GM21619 (cell line): ENCODE measurements around the gene GLIS1.

Source experiments
- ATAC-seq: cut with Tn5 transposase; IDR thresholded peaks from one replicate; pipeline ENCODE4 v1.9.1; 2021; ENCODE audit not compliant: unreplicated experiment

Gene GLIS1

DNA sequence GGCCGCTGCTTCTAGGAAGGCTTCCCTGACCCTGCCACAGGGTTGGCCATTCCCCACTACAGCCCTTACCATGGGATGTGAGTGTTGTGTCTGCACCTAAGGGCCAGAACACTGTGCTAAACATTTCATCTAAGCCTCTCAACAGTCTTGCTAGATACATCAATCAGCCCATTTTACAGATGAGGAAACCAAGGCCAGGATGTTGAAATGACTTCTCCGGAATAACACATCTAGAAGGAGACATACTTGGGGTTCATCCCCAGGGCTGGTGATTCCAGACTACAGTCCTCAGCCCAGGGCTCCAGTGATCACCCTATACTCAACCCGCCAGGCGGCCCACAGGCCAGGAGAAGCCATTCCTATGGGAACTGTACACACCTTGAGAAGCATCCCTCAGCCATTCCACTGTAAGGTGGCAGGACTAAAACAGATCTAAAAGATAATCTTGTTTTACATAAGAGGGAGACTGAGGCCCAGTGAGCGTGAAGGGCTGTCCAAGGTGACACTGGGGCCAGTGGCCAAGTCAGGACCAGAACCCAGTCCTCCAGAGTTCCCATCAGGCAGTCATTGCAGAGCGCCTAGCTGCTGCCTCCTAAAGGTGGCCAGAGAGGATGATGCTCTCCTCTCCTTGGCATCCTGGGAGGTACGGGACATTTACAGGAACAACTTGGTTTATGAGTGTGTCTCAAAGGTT lies 119.5 kb downstream of the GLIS1 start:
- ATAC-seq, result no peak

- ATAC-seq, result no peak
Measured at GRCh38 chr1:53618500-53619366, 120.2 kb downstream of the GLIS1 start.

DNA sequence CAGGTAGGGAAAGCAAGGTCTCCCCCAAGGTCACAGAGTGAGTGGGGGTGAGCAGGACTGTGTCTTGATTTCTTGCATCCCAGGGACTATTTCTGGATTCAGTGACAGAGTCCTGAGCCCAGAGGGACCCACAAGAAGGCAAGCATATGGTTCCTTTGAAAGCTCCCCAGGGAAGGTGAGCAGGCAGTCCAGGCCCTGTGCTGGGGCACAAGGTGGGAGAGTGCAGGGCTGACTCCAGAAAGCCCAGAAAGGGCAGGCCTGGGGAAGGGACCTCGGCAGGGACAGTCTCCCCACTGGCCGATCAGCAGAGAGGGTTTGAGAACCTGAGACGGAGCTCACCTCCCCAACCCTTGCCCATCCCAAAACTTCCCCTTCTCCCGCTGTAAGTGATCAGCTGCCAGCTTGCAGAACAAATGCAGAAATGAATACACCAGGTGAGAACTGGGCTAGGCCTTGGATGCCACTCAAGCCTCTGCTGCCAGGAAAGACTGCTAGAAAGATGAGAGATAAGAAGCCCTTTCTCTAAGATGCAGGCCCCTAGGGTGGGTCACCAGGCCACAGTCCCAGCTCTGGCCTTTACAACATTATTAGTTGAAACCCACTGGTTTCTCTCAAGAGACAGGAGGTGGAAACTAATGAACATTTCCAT lies 121.0 kb downstream of the GLIS1 start:
- ATAC-seq, result no peak

- no peak for ATAC-seq
Measured at GRCh38 chr1:53617382-53617781, 121.6 kb downstream of the GLIS1 start.

- no peak for ATAC-seq
Measured at GRCh38 chr1:53616927-53617326, 122.0 kb downstream of the GLIS1 start.

DNA sequence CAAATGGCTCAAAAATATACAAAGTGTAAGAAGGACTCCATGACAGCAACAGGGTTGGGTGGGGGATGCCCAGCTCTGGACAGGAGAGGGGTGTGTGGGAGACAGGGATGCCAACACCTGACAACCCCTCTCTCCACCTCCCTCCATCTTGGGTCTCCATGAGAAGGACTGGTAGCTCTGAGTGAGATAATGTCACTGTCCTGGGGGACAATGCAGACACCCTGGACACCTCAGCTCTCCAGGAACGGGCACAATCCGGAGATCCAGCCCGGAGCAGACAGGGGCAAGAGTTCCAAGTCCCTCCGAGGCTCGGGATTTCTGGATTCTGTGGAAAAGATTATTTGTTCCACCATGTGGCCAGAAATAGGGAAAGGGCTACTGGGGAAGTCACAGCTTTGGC lies 122.5 kb downstream of the GLIS1 start:
- ATAC-seq, result no peak

DNA sequence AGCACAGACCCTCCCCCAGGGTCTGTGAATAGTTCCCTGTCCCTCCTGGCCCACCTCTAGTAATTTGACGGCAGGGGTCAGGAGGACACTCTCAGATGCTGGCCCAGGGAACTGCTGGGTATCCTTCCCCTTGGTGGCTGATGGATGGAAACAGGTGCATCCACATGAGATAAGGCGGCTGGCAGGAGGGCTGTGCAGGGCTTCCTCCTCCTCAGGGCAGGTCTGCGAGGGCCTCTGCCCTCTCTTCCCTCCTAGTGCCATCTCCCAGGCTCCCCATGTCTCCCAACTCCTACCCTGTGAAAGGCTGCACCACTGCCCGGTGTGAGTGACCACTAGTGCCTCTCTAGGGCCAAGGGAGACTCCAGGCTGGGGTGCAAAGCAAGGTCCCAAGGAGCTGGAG lies 123.9 kb downstream of the GLIS1 start:
- ATAC-seq, result no peak

DNA sequence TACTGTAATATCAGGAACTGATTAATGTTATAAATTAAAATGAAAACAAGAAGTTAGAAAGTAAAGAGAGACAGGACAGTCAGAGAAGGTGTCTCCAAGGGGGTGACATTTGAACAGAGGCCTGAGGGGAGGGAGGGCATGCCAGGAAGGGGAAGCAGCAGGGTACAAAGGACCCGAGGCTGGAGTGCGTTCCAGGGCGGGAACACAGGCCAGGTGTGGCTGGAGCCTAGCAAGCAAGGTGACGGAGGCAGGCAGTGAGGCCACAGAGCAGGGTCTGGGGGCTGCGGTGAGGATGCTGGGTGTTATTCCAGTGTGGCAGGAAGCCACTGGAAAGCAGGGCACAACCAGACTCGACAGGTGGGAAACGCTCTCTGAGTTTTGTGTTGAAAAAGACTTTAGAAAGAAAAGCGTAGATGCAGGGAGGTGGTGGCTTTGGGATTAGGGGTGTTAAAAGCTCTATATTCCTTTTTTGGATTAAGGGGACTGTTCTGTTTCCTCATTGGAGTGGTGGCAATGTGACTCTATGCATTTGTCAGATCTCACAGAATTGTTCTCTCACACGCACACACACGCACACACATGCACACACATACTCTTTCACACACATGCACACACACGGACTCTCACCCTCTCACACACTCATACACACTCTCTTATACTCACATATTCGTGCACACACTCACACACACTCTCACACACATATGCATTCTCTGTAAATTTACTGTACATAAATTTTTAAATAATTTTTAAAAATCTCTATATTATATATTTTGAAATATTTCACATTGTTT lies 124.5 kb downstream of the GLIS1 start:
- ATAC-seq, result no peak

DNA sequence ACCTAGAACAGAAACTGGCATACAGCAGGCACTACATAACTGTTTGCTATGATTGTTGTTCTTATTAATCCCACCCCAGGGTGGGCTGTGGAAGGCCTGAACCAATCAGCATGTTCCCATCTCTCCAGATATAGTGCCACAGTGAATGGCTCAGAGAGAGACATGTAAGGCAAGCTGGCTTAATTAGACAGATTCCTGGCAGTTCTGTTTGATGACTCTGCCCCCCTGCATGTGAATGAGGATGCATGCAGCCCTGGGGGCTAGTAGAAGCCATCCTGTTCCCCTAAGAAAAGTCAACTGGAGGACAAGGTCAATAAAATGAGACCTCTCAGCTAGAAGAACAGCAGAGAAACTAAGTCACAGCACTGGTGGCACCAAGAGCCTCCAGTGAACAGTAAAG lies 130.3 kb downstream of the GLIS1 start:
- ATAC-seq, result no peak

- no peak for ATAC-seq
Measured at GRCh38 chr1:53608071-53608470, 130.9 kb downstream of the GLIS1 start.

DNA sequence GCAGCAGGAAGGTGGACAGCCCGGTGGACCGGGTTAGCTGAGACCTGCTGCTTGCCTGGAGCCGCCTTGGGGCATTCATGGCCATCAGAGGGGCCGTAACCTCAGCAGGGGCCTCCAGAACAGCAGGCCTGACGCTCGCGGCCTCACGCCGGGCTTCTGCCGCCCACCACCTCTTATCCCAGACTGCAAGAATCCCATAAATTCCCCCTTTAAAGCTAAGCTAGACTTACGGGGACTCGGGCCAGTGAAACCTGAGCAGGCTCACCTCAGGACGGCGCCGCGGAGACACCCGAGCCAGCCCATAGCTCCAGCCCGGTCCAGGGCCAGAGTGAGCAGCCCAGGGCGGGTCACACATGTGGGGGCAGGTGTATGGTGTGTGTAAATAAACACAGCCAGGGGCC lies 132.3 kb downstream of the GLIS1 start:
- ATAC-seq, result no peak

GRCh38 chr1:53606197-53606596 lies 132.8 kb downstream of the GLIS1 start:
- no peak for ATAC-seq

- no peak for ATAC-seq
Measured at GRCh38 chr1:53605181-53605580, 133.8 kb downstream of the GLIS1 start.

DNA sequence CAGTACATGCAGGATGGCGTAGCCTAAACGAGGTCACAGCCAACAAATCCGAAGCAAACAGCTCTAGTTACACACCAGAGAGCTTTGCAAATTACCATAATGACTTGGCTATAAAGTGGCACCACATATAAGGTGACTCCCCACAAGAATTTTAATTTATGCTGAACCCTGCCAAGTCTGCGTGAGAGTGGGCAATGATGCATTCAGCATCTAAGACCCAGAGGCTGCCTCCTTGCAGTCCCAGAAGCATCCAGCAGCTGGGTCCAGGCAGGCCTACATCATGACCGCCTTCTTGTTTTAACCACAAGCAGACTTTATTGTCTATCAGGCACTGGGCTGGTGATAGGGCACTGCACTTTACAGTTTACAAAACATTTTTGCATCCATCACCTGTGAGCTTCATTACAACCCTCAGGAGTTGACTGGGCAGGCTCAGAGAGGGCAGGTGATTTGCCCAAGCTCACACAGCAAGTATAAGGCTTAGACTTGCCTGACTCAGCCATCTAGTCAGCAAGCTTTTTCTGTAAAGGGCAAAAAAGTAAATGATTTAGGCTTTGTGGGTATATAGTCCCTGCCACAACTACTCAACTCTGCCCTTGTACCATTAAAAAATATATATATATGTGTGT lies 134.6 kb downstream of the GLIS1 start:
- ATAC-seq, result no peak

DNA sequence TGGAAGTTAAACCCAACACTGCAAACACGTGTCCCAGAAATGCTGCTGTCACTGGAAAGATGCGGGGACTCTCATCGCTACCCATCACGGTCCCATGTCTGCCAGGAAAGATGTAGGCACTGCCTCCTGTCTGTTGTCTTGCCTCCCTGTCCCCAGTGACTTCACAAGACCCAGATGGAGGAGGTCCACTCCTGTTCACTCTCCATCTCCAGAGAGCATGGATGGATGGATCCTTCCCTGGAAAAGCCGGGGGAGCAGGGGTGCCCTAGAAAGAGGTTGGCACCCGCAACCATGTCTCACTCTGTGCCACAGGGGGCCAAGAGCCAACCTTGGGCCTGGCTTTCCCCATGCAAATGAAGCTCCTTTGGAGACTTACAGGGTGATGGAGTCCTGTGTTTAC lies 135.5 kb downstream of the GLIS1 start:
- no peak for ATAC-seq

- no peak for ATAC-seq
Measured at GRCh38 chr1:53601867-53602775, 136.8 kb downstream of the GLIS1 start.

- ATAC-seq, result no peak
Measured at GRCh38 chr1:53601031-53601745, 137.8 kb downstream of the GLIS1 start.

DNA sequence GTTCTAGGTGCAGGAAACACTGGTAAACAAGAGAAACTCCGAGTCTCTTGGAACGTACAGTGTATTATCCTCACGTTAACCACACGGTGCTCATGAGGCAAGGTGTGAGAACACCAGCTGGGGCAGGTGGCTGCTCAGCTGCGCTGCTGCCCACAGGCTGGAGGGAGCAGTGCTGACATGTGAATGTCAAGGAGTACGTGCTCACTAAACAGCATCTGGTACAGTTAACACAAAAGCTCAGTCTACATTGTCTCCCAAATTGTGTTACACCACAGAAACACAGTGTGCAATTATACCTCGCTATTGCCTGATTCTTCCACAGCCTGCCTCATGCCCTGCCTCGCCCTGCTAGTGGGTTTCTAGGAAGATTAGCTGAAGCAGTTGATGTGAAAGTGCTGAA lies 138.4 kb downstream of the GLIS1 start:
- no peak for ATAC-seq

- ATAC-seq, result no peak
Measured at GRCh38 chr1:53600001-53600400, 139.0 kb downstream of the GLIS1 start.
